Body of pancreas (tissue), 4 donors: ENCODE results near the gene TUBB8B.
"Not testable (repeated sequence)": the region's sequence is repeated elsewhere in the genome, so short reads cannot be mapped to it uniquely, and the experiment has no call there.

ENCODE experiments used
- POLR2A ChIP-seq, 3 donors: fragments of 450-650 bp; IDR thresholded peaks; one replicate each; pipeline ENCODE4 v1.6.1; 2016; ENCODE audit warnings: antibody characterized with exemption in 3 of 3, mild to moderate bottlenecking in 2 of 3
- TF ChIP-seq, protein P1 (sequence below), 7 experiments: fragments of 450-650 bp in 4 of 7; fragments of 200-600 bp in 3 of 7; sonication (generic) in 3 of 7; IDR thresholded peaks; one replicate each; pipeline ENCODE4 v1.5.1; 2016 to 2019; ENCODE audit warnings: antibody characterized with exemption in 7 of 7

DNA sequence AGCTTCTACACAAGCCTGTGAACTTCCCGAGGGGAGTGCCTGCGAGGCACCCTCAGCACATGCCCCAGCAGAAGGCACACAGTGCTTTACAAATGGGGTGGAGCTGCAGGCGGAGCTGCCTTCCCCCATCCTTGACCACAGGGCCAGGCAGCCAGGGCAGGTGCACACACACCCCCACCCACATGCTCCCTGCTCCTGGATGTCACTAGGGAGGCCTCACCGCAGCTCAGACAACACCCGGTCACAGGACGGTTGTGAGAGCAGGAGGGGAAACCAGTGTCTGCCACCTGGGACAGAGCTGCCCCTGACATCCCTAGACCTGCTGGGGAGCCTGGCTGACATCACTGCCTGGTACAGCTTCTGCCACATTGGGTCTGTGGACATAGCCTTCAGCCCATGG, 39.7 kb upstream of the TUBB8B start:
- TF ChIP-seq, protein P1, sequence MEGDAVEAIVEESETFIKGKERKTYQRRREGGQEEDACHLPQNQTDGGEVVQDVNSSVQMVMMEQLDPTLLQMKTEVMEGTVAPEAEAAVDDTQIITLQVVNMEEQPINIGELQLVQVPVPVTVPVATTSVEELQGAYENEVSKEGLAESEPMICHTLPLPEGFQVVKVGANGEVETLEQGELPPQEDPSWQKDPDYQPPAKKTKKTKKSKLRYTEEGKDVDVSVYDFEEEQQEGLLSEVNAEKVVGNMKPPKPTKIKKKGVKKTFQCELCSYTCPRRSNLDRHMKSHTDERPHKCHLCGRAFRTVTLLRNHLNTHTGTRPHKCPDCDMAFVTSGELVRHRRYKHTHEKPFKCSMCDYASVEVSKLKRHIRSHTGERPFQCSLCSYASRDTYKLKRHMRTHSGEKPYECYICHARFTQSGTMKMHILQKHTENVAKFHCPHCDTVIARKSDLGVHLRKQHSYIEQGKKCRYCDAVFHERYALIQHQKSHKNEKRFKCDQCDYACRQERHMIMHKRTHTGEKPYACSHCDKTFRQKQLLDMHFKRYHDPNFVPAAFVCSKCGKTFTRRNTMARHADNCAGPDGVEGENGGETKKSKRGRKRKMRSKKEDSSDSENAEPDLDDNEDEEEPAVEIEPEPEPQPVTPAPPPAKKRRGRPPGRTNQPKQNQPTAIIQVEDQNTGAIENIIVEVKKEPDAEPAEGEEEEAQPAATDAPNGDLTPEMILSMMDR (IDR thresholded peaks at IDR 0.05): not testable (repeated sequence)
- not testable (repeated sequence) for TF ChIP-seq POLR2A (IDR thresholded peaks at IDR 0.05)
